Activated CD8-positive, alpha-beta memory T cell treated with anti-CD3 and anti-CD28 coated beads for 48 hours (primary cell): ENCODE data around the gene SLC25A29.
"Not testable (repeated sequence)": the region's sequence is repeated elsewhere in the genome, so short reads cannot be mapped to it uniquely, and the experiment has no call there.

Experiments
- DNase-seq, 3 experiments: peaks; one replicate each; pipeline ENCODE4 v3.0.0-alpha.2; 2020; ENCODE audit warnings: low read depth in 2 of 3, low spot score in 2 of 3

SLC25A29 gene

GRCh38 chr14:100306101-100306997 lies at the start of gene SLC25A29:
Gene SLC25A29, minus strand, starts transcription at chr14:100306444. Its CDS starts 212 bp downstream, at chr14:100306232.
- DNase-seq: peak; percentile 48 to 69 (median 57)

GRCh38 chr14:100350986-100351385 lies 44.7 kb upstream of the SLC25A29 start:
- DNase-seq: no peak

- DNase-seq: no peak
Observed at GRCh38 chr14:100350276-100350926, 44.2 kb upstream of the SLC25A29 start.

GRCh38 chr14:100348784-100349685 lies 42.8 kb upstream of the SLC25A29 start:
- no peak for DNase-seq

- DNase-seq: no peak
Observed at GRCh38 chr14:100348253-100348729, 42.0 kb upstream of the SLC25A29 start.

- no peak for DNase-seq
Observed at GRCh38 chr14:100346306-100347091, 40.3 kb upstream of the SLC25A29 start.

GRCh38 chr14:100345711-100346110 lies 39.5 kb upstream of the SLC25A29 start:
- DNase-seq: no peak

GRCh38 chr14:100344657-100345056 lies 38.4 kb upstream of the SLC25A29 start:
- not testable (repeated sequence) for DNase-seq

GRCh38 chr14:100342826-100343225 lies 36.6 kb upstream of the SLC25A29 start:
- not testable (repeated sequence) for DNase-seq

GRCh38 chr14:100342195-100342594 lies 36.0 kb upstream of the SLC25A29 start:
- DNase-seq: no peak

GRCh38 chr14:100341301-100342031 lies 35.2 kb upstream of the SLC25A29 start:
- no peak for DNase-seq

GRCh38 chr14:100340423-100340813 lies 34.2 kb upstream of the SLC25A29 start:
- no peak for DNase-seq

- DNase-seq: no peak
Observed at GRCh38 chr14:100339766-100340422, 33.6 kb upstream of the SLC25A29 start.

GRCh38 chr14:100336618-100337530 lies 30.6 kb upstream of the SLC25A29 start:
- DNase-seq: no peak

- no peak for DNase-seq
Observed at GRCh38 chr14:100334904-100335303, 28.7 kb upstream of the SLC25A29 start.

- no peak for DNase-seq
Observed at GRCh38 chr14:100333827-100334226, 27.6 kb upstream of the SLC25A29 start.

GRCh38 chr14:100333311-100333710 lies 27.1 kb upstream of the SLC25A29 start:
- DNase-seq: no peak

- no peak for DNase-seq
Observed at GRCh38 chr14:100332797-100333196, 26.6 kb upstream of the SLC25A29 start.
